ENCODE results near the gene GCLC. TPM values are rescaled to one million over a fixed set of nuclear protein-coding genes. Genes with fewer than 3 reads are reported as not detected.

GCLC gene
- total and polyA plus RNA-seq, 12 donors, result 7.3 to 116 (median 37.9) TPM

DNA sequence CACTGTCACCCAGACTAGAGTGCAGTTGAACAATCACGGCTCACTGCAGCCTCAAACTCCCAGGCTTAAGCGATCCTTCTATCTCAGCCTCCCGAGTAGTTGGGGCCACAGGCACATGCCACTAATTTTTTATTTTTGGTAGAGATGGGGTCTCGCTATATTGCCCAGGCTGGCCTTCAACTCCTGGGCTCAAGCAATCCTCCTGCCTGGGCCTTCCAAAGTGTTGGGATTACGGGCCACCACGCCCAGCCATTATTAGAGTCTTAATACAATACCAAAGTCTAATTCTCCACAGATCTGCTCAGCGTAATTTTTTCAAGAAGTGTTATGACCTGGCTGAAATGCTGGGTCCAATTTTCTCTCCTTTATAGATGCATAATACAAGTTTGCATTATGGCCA, 3.0 kb downstream of the GCLC start:
- H3K4me1 ChIP-seq (replicated peaks in 1 of 2), result peaks cover 0 to 38% of the 10 kb centered on the region in 2 donors

DNA sequence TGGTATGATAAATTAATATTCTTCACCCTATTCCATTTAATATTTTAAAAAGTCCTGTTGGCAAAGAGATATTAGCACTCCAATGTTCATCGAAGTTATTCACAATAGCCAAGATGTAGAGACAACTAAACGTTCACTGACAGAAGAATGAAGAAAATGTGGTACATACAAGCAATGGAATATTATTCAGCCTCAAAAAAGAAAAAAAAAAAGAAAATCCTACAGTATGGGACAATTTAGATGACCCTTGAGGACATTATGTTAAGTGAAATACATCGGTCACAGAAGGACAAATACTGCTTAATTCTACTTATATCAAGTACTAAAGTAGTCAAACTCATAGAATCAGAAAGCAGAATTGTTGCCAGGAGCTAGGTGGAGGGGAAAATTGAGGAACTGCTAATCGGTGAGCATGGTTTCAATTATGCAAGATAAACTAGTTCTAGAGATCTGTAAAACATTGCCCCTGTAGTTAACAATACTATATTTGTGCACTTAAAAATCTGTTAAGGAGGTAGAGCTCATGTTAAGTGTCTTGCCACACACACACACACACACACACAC, 4.7 kb downstream of the GCLC start:
- H3K36me3 ChIP-seq (replicated peaks in 1 of 2), result no peaks in the 10 kb centered on the region
- H3K4me1 ChIP-seq (replicated peaks in 1 of 2), result peaks cover 0 to 35% of the 10 kb centered on the region in 2 donors
- WGBS, 4 donors, result 84 to 86% (median 85%) methylated on average over 4 of the region's 4 CpGs
- DNase-seq, result no peak
- TF ChIP-seq, protein P1, sequence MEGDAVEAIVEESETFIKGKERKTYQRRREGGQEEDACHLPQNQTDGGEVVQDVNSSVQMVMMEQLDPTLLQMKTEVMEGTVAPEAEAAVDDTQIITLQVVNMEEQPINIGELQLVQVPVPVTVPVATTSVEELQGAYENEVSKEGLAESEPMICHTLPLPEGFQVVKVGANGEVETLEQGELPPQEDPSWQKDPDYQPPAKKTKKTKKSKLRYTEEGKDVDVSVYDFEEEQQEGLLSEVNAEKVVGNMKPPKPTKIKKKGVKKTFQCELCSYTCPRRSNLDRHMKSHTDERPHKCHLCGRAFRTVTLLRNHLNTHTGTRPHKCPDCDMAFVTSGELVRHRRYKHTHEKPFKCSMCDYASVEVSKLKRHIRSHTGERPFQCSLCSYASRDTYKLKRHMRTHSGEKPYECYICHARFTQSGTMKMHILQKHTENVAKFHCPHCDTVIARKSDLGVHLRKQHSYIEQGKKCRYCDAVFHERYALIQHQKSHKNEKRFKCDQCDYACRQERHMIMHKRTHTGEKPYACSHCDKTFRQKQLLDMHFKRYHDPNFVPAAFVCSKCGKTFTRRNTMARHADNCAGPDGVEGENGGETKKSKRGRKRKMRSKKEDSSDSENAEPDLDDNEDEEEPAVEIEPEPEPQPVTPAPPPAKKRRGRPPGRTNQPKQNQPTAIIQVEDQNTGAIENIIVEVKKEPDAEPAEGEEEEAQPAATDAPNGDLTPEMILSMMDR (IDR thresholded peaks at IDR 0.05), result no peak
- no peak for TF ChIP-seq POLR2A (IDR thresholded peaks at IDR 0.05)
- intact Hi-C loops (cut with DNase I), result loop anchor here (5.0 kb wide), 2 partner anchors 43 to 112 kb away; no protein-coding TSS in a partner anchor
- no peak overlapping the region for H3K4me3 ChIP-seq
- H3K27ac ChIP-seq, result no peak overlapping the region
- no peaks in the 10 kb centered on the region for H3K9me3 ChIP-seq (replicated peaks in 1 of 3)
- H3K27me3 ChIP-seq, result no peaks in the 10 kb centered on the region

More for the DNA sequence above, 3.0 kb downstream of the GCLC start:
- H3K27me3 ChIP-seq, result no peaks in the 10 kb centered on the region
- no peaks in the 10 kb centered on the region for H3K36me3 ChIP-seq (replicated peaks in 1 of 2)
- WGBS, 4 donors, result 95 to 98% (median 98%) methylated on average over 7 of the region's 7 CpGs
- H3K27ac ChIP-seq, result no peak overlapping the region
- TF ChIP-seq POLR2A (IDR thresholded peaks at IDR 0.05), result no peak
- TF ChIP-seq, protein P1 (IDR thresholded peaks at IDR 0.05), result no peak
- H3K4me3 ChIP-seq, result no peak overlapping the region
- intact Hi-C loops (cut with DNase I), result loop anchor here (5.0 kb wide), 2 partner anchors 45 to 110 kb away; no protein-coding TSS in a partner anchor
- no peak for DNase-seq
- no peaks in the 10 kb centered on the region for H3K9me3 ChIP-seq (replicated peaks in 1 of 3)

DNA sequence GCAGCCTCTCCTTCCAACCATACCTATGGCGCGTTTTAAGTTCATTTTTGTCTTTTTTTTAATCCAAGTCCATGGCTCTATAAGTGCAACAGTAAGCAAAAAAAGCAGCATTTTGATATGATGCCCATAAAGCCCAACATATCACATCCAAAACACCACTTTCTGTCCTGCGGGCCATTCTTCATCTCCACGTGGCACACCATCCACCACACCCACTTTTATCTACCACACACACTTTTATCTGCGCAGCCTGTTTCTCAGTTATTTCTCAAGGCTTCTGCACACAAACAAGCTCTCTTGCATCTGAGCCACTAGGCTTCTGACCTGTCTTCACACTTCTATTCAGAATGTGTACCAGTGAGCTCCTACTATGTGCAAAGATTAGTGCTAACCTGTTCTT, 5.3 kb downstream of the GCLC start:
- no peak overlapping the region for H3K4me3 ChIP-seq
- no peak overlapping the region for H3K27ac ChIP-seq
- H3K4me1 ChIP-seq (replicated peaks in 1 of 2), result peaks cover 0 to 34% of the 10 kb centered on the region in 2 donors
- no peaks in the 10 kb centered on the region for H3K27me3 ChIP-seq
- TF ChIP-seq POLR2A (IDR thresholded peaks at IDR 0.05), result no peak
- TF ChIP-seq, protein P1 (IDR thresholded peaks at IDR 0.05), result no peak
- peak in 1 of 7 donors; percentile 10 for DNase-seq
- no peaks in the 10 kb centered on the region for H3K36me3 ChIP-seq (replicated peaks in 1 of 2)
- WGBS, 4 donors, result 65 to 77% (median 69%) methylated on average over 5 of the region's 5 CpGs
- no peaks in the 10 kb centered on the region for H3K9me3 ChIP-seq (replicated peaks in 1 of 3)
- intact Hi-C loops (cut with DNase I), result no loop called here

DNA sequence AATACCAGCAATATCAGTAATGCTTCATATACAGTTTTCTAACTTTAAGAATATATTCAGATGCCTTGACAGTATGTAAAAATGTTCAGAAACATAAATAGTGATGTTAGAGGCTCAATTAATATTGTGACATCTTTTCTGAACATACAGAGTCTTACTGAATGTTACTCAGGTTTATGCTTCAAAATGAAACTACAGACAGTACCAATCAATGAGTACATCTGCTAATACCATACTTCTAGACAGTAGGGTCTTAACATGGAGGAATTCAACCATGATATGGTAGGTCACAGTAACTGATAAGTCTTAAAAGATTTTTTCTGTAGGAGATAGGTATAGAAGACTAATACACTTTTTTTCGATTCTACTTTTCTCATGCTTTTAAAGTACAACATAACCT, 8.3 kb downstream of the GCLC start:
- intact Hi-C loops (cut with DNase I), result no loop called here
- Histone ChIP-seq H3K4me1 (replicated peaks in 1 of 2) (peaks cover 4 to 35% of the 10 kb centered on the region in 2 donors), H3K4me3 (no peak overlapping the region)

More for the DNA sequence above, 8.3 kb downstream of the GCLC start:
- no peaks in the 10 kb centered on the region for H3K27me3 ChIP-seq
- WGBS, 4 donors, result 92 to 100% (median 95%) methylated on average over 1 of the region's 1 CpG
- DNase-seq, result no peak
- H3K27ac ChIP-seq, result no peak overlapping the region
- TF ChIP-seq POLR2A (IDR thresholded peaks at IDR 0.05), result no peak
- TF ChIP-seq, protein P1 (IDR thresholded peaks at IDR 0.05), result no peak
- no peaks in the 10 kb centered on the region for H3K9me3 ChIP-seq (replicated peaks in 1 of 3)
- H3K36me3 ChIP-seq (replicated peaks in 1 of 2), result no peaks in the 10 kb centered on the region

Measured in adrenal gland (tissue), 12 donors.